SKM-1 treated with dmso at 0.1 percent for 144 hours (cell line): ENCODE measurements around the gene COL8A2.

Source experiments
- DNase-seq: peaks from one replicate; lab custom pipeline; 2025; ENCODE audit not compliant: unreplicated experiment; lab: John Stamatoyannopoulos, UW

The COL8A2 gene

GRCh38 chr1:36115200-36115669 lies 9.8 kb downstream of the COL8A2 start:
- no peak for DNase-seq

- no peak for DNase-seq
Observed at GRCh38 chr1:36114371-36114770, 10.7 kb downstream of the COL8A2 start.

- no peak for DNase-seq
Observed at GRCh38 chr1:36112823-36113222, 12.2 kb downstream of the COL8A2 start.

- DNase-seq = no peak
Observed at GRCh38 chr1:36111151-36111550, 13.9 kb downstream of the COL8A2 start.

DNA sequence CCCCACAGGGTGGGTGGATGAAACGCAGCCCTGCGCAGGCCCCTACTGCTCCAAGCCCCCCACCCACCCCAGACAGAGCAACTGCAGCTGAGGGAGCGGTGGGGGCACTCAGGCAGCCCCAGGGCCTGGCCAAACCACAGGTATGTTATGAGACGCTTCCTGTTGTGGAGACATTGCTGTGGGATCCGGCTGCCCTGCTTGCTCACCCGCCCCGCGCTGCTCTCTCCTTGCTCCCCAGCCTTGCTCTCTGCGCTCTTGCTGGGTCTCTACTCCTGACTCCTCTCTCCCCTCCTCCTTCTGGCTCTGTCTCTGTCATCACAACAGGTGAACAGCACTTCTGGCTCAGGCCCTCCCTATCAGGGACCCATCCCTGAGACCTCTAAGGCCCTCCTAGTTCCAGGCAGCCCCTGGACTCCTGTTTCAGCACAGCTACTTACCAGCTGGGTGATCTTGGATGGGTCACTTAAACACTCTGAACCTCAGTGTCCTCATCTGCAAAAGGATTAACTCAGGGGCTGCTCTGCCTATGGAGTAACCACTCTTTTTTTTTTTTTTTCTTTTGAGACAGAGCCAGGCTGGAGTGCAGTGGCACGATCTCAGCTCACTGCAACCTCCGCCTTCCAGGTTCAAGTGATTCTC lies 15.9 kb downstream of the COL8A2 start:
- DNase-seq = peak; percentile 46

GRCh38 chr1:36108314-36108713 lies 16.7 kb downstream of the COL8A2 start:
- no peak for DNase-seq

DNA sequence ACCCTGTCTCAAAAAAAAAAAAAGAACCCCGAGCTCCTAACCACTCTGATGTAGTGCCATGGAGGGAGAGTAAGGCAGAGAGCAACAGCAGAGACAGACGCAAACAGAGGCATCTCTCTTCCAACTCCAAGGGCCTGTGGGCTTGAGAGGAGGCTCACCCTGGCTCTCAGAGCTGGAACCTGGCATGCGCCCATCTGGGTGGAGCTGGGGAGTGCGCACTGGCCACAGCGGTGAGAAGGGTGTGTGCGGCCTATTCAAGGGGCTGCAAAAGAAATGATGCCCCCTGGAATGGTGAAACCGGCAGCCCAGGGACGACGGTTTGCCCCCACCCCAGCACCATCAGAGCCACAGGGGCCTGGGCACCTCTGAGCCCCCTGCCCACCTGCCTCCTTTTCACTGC lies 17.6 kb downstream of the COL8A2 start:
- no peak for DNase-seq

GRCh38 chr1:36106269-36106668 lies 18.8 kb downstream of the COL8A2 start:
- no peak for DNase-seq

GRCh38 chr1:36101546-36101945 lies 23.5 kb downstream of the COL8A2 start:
- DNase-seq = no peak

DNA sequence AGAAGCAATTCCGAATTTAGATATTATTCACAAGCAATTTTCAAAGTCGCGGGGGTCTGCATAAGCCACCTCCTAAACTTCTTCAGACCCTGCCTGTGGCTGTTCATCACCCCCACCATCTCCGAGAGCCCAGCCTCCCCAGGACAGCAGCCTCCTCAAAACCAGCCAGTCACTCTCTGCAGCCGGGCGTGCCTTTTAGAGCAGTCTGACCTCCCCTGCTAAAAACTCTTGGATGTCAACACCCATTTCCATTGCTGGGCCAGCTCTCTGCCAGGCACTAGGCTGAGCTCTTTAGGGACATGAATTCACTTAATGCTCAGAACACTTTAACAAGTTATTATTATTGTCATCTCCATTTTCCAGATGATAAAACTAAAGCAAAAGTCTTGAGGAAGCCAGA lies 24.6 kb downstream of the COL8A2 start:
- DNase-seq = no peak

DNA sequence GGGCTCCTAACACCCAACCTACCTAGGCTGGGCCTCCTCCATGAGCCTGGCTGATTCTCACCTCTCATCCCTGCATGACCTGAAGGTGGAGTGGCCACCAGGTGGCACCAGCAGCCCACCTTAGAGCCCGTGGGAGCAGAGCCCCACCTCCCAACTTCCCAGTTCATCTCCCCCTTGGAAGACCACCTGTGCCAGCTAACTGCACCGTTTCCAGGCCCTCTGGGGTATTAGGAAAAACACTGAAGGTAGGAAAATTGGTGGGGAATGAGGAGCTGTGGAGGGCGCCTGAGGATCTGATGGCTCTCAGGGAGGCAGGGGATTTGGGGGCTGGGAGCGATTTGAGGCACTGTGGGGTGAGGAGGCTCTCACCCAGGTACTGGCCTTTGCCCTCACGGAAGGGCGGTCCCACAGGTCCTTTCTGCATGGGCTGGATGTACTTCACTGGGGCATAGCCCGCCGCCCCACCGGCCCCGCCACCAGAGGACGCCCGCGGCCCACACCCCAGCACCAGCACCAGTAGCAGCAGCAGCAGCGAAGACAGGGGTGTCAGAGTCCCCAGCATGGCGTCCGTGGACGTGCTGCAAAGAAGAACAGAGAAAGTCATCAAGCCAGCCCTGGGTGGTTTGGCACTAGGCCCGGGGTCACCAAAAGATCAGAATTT lies 25.2 kb downstream of the COL8A2 start:
- peak; percentile 60 for DNase-seq

DNA sequence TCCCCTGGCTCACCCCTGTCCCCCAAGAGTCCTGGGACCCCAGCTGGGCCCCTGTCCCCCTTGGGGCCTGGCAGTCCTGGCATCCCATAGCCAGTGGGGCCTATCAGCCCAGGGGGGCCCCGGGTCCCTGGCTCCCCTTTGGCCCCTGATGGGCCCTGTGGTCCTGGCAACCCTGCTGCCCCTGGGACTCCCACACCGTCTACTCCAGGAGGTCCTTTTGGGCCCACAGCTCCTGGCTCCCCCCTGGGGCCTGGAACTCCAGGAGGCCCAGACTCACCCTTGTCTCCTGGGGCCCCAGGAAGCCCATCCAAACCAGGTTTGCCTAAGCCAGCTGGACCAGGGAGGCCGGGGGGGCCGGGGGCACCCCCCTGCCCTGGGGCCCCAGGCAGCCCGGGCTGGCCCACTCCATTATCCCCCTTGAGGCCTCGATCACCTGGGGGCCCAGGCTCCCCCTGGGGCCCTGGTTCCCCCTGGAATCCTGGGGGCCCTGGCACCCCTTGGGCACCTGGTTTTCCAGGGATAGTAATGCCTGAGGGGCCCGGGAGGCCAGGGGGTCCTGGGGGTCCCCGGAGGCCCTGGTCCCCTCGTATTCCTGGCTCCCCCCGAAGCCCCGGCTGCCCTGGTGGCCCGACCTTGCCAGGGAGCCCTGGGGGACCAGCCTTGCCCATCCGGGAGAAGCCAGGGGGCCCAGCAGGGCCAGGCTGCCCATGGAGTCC lies 26.2 kb downstream of the COL8A2 start:
- no peak for DNase-seq

- no peak for DNase-seq
Observed at GRCh38 chr1:36097693-36098585, 27.1 kb downstream of the COL8A2 start.

DNA sequence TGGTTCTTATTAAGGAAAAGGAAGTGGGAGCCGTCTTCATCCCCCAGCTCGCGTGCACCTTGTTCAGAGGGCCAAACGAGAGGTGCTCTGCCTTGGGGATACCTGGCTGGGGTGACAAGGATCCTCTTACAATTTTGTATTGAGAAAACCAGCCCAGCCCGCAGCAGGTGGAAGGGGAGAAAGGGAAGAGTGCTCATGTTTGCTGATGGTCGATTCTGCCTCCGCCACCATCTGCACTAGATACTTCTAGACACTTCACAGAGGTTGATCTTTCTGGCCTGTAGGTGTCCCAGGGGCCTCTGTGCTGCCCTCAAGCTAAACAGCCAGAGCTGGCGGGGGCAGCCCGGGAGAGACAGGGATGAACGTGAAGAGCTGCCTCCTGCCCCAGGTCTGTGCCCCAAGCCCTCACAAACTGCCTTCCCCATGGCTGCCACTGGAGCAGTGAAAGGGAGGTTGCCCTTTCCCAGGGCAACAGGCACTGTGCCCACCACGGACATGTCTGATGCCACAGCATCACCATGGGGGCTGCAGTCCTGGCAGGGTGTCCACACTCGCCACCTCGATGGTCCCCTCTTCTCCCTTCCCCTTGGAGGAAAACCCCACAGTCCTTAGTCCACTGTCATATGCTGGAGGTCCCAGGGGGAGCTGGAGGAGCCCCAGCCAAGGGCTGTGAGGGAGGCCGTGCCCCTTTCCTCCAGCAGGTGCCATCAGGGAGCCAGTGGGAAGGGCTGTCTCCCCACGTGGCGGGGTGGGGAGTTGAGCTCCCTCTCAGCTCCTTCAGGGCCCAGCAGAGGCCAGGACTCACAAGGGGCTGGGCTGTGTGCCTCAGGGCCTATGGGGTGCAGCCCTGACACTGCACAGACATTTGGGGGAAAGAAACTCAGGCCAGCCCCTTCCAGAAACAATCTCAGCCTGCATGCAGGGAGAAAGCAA lies 28.3 kb downstream of the COL8A2 start:
- DNase-seq = no peak

- DNase-seq = peak; percentile 77
Observed at GRCh38 chr1:36095760-36096405, 29.1 kb downstream of the COL8A2 start.

DNA sequence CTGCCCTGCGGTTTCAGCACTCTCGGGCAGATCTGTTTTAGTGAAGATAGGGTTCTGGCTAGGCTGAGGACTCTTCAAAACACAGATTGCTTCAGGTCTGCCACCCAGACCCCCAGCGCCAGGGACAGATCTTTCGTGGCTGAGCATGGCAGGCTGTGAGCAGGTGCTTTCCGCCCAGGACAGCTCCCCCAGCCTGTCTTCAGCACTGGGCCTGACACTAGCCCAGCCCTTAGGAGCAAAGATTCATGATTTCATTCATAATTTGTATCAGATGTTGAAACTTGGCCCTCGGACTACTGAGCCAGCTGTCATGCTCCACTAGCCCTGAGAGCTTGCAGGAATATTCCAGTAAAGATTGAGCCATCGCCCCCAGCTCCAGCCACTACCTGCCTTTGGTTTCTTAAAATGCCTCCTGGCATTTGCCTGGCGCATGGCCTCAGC lies 30.4 kb downstream of the COL8A2 start:
- no peak for DNase-seq

DNA sequence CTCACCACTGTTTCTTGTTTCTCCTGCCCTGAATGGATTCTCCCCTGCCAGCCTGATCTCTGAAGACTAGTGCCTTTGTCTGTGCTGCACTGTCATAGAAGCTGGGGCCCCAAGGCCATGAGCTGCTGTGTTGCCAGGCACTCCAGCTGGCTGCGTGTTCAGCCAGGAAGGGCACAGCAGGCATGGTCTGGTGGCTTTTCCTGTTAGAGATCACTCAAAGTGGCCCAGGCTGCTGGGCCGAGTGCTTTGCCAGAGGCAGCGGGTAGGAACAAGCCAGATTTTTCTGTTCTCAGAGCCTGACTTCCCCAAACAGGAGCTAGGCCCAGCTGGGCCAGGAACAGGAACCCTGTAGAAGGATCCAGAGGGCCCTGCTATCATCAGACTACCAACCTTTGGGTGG lies 31.1 kb downstream of the COL8A2 start:
- DNase-seq = no peak

DNA sequence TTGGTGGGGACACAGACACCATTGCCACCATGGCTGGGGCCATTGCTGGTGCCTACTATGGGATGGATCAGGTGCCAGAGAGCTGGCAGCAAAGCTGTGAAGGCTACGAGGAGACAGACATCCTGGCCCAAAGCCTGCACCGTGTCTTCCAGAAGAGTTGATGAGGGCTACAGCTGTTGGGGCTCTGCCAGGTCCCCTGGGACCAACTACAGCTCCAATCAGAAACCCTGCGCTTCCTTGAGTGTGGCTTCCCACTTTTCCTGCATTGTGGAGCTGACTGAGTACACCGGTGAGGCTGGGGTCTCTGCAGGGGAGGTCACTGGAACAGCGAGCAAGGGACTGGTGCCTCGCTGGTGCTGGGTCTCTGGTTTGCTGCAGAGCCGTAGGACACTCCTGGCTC lies 31.8 kb downstream of the COL8A2 start:
- DNase-seq = no peak

GRCh38 chr1:36092798-36093185 lies 32.2 kb downstream of the COL8A2 start:
- DNase-seq = no peak
